Upper lobe of left lung (tissue), 4 donors: ENCODE results near the gene CFAP97D2.

ENCODE experiments used
- EP300 ChIP-seq, 4 donors: sonication (generic); formaldehyde crosslinking; IDR thresholded peaks; one replicate each; pipeline ENCODE4 v1.5.1; 2017; ENCODE audit warnings: antibody characterized with exemption in 4 of 4, control low read depth in 2 of 4
- POLR2A ChIP-seq, 4 donors: fragments of 450-650 bp; IDR thresholded peaks; one replicate each; pipeline ENCODE4 v1.5.1; 2016 to 2017; ENCODE audit warnings: antibody characterized with exemption in 4 of 4, mild to moderate bottlenecking in 2 of 4
- POLR2AphosphoS5 ChIP-seq, 2 donors: sonication (generic); formaldehyde crosslinking; IDR thresholded peaks; one replicate each; pipeline ENCODE4 v1.5.1; 2017; ENCODE audit warnings: antibody characterized with exemption in 2 of 2
- TF ChIP-seq, protein P1 (sequence below), 6 experiments: fragments of 450-650 bp in 4 of 6; fragments of 200-600 bp in 2 of 6; sonication (generic) in 2 of 6; IDR thresholded peaks; one replicate each; pipeline ENCODE4 v1.5.1; 2016 to 2019; ENCODE audit warnings: antibody characterized with exemption in 6 of 6

- TF ChIP-seq POLR2A (IDR thresholded peaks at IDR 0.05) (no peak), EP300 (IDR thresholded peaks at IDR 0.05) (no peak), POLR2AphosphoS5 (IDR thresholded peaks at IDR 0.05) (no peak)
- TF ChIP-seq, protein P1, sequence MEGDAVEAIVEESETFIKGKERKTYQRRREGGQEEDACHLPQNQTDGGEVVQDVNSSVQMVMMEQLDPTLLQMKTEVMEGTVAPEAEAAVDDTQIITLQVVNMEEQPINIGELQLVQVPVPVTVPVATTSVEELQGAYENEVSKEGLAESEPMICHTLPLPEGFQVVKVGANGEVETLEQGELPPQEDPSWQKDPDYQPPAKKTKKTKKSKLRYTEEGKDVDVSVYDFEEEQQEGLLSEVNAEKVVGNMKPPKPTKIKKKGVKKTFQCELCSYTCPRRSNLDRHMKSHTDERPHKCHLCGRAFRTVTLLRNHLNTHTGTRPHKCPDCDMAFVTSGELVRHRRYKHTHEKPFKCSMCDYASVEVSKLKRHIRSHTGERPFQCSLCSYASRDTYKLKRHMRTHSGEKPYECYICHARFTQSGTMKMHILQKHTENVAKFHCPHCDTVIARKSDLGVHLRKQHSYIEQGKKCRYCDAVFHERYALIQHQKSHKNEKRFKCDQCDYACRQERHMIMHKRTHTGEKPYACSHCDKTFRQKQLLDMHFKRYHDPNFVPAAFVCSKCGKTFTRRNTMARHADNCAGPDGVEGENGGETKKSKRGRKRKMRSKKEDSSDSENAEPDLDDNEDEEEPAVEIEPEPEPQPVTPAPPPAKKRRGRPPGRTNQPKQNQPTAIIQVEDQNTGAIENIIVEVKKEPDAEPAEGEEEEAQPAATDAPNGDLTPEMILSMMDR (IDR thresholded peaks at IDR 0.05), result no peak
Measured at GRCh38 chr13:114259374-114259773, 80.3 kb downstream of the CFAP97D2 start.
